HepG2 (cell line): ENCODE data around the gene BBLN. TPM values are rescaled to one million over a fixed set of nuclear protein-coding genes. Genes with fewer than 3 reads are reported as not detected.

Source experiments
- CBX2 ChIP-seq, 2 experiments: fragments of 200-600 bp in 1 of 2; sonication (generic); formaldehyde crosslinking in 1 of 2; IDR thresholded peaks; 2 replicates each; pipeline versions ENCODE4 v1.7.0 to v1.8.1; 2018 to 2022; ENCODE audit warnings: low read depth in 2 of 2, low read length in 1 of 2, mild to moderate bottlenecking in 1 of 2, missing genetic modification reagents in 1 of 2
- CCDC6 ChIP-seq: sonication (generic); formaldehyde crosslinking; IDR thresholded peaks from 2 replicates; pipeline ENCODE4 v1.8.1; 2022; ENCODE audit warnings: mild to moderate bottlenecking, missing genetic modification reagents, moderate library complexity
- FOXO1 ChIP-seq: sonication (generic); formaldehyde crosslinking; IDR thresholded peaks from 2 replicates; pipeline ENCODE4 v1.4.0; 2020; ENCODE audit warnings: missing genetic modification reagents
- HNRNPK ChIP-seq: fragments of 200-400 bp; formaldehyde crosslinking; IDR thresholded peaks from 2 replicates; pipeline ENCODE4 v1.6.1; 2018; ENCODE audit warnings: low read length, low read depth, moderate library complexity, mild to moderate bottlenecking; ENCODE audit not compliant: poor library complexity, severe bottlenecking
- MED1 ChIP-seq: sonication (generic); formaldehyde crosslinking; IDR thresholded peaks from 2 replicates; pipeline ENCODE4 v1.4.0; 2020; ENCODE audit warnings: missing genetic modification reagents
- PRDM10 ChIP-seq: sonication (generic); formaldehyde crosslinking; IDR thresholded peaks from 2 replicates; pipeline ENCODE4 v1.4.0; 2020; ENCODE audit warnings: low read depth, missing genetic modification reagents
- RBM22 ChIP-seq: fragments of 200-400 bp; formaldehyde crosslinking; optimal IDR thresholded peaks from 2 replicates; pipeline ENCODE3; 2017; ENCODE audit warnings: mild to moderate bottlenecking, low read length, moderate library complexity
- SP5 ChIP-seq: IDR thresholded peaks from 2 replicates; pipeline ENCODE4 v1.6.1; 2016; ENCODE audit warnings: low read depth, borderline replicate concordance
- SRSF1 ChIP-seq: fragments of 200-400 bp; formaldehyde crosslinking; optimal IDR thresholded peaks from 2 replicates; pipeline ENCODE3; 2017; ENCODE audit warnings: mild to moderate bottlenecking, low read depth, low read length, moderate library complexity
- SYNCRIP ChIP-seq: fragments of 200-400 bp; formaldehyde crosslinking; IDR thresholded peaks from 2 replicates; pipeline ENCODE4 v1.6.1; 2018; ENCODE audit warnings: mild to moderate bottlenecking, low read depth, low read length; ENCODE audit not compliant: insufficient read depth
- TBL1XR1 ChIP-seq: fragments of 150-350 bp; IDR thresholded peaks from 2 replicates; pipeline ENCODE4 v1.6.1; 2014; ENCODE audit warnings: borderline replicate concordance, low read length; ENCODE audit not compliant: partially characterized antibody
- ZNF180 ChIP-seq: sonication (generic); formaldehyde crosslinking; IDR thresholded peaks from 2 replicates; pipeline ENCODE4 v1.4.0; 2020; ENCODE audit warnings: low read depth, missing genetic modification reagents, borderline replicate concordance
- ZNF317 ChIP-seq: sonication (generic); formaldehyde crosslinking; IDR thresholded peaks from 2 replicates; pipeline ENCODE4 v1.5.0; 2020; ENCODE audit warnings: mild to moderate bottlenecking, missing genetic modification reagents
- ZNF329 ChIP-seq: sonication (generic); formaldehyde crosslinking; IDR thresholded peaks from 2 replicates; pipeline ENCODE4 v1.9.0; 2021; ENCODE audit warnings: low read depth, mild to moderate bottlenecking, missing genetic modification reagents
- ZNF547 ChIP-seq: sonication (generic); formaldehyde crosslinking; IDR thresholded peaks from 2 replicates; pipeline ENCODE4 v1.5.1; 2020; ENCODE audit warnings: mild to moderate bottlenecking, missing genetic modification reagents
- ZNF7 ChIP-seq: IDR thresholded peaks from 2 replicates; pipeline ENCODE4 v1.6.1; 2016; ENCODE audit warnings: missing biosample characterization, missing genetic modification reagents
- ZNF713 ChIP-seq: sonication (generic); formaldehyde crosslinking; IDR thresholded peaks from 2 replicates; pipeline ENCODE4 v1.4.0; 2020; ENCODE audit warnings: mild to moderate bottlenecking, missing genetic modification reagents
- ZNF737 ChIP-seq: sonication (generic); formaldehyde crosslinking; IDR thresholded peaks from 2 replicates; pipeline ENCODE4 v1.5.0; 2020; ENCODE audit warnings: missing genetic modification reagents, mild to moderate bottlenecking, borderline replicate concordance
- polyA plus RNA-seq, 8 experiments: library from polyadenylated mRNA; depleted of rRNA in 3 of 8; stranded (reverse) in 7 of 8; unstranded in 1 of 8; fragments of >200 nt; fragmentation: Illumina TruSeq in 4 of 8; extraction: Trizol in 4 of 8; gene quantifications; 2 replicates each; pipeline versions ENCODE4 v1.2.1 to v1.2.3, GENCODE V29; 2011 to 2016; ENCODE audit warnings: low read depth in 4 of 8, missing spikeins in 1 of 8, mixed read lengths in 1 of 8; ENCODE audit not compliant: insufficient read depth in 1 of 8
- total RNA-seq, 5 experiments: library from RNA; depleted of rRNA; stranded (reverse); fragments of >200 nt; fragmentation: Illumina TruSeq; extraction: Trizol; gene quantifications; 2 replicates each; pipeline ENCODE4 v1.2.3, GENCODE V29; 2016; ENCODE audit warnings: low read depth in 1 of 5
- TF ChIP-seq, protein P1 (sequence below): sonication (generic); formaldehyde crosslinking; conservative IDR thresholded peaks from 2 replicates; pipeline ENCODE4 v1.4.0; 2020; ENCODE audit warnings: missing genetic modification reagents
- TF ChIP-seq, protein P2 (sequence below): sonication (generic); formaldehyde crosslinking; IDR thresholded peaks from 2 replicates; pipeline ENCODE4 v1.5.0; 2020; ENCODE audit warnings: mild to moderate bottlenecking, missing genetic modification reagents, borderline replicate concordance
- TF ChIP-seq, protein P3 (sequence below): IDR thresholded peaks from 2 replicates; pipeline ENCODE4 v1.6.1; 2016; ENCODE audit warnings: low read depth, control low read depth

Gene BBLN
- total and polyA plus RNA-seq, 2 of the 13 experiments (the other 11 are each of a cell fraction or from before 2014, with no cell fraction given): 27.6 to 33.1 TPM

GRCh38 chr9:128127568-128127989, 32.5 kb upstream of the BBLN start, which contains the start of gene PTGES2 (continued):
- TF ChIP-seq, protein P1, sequence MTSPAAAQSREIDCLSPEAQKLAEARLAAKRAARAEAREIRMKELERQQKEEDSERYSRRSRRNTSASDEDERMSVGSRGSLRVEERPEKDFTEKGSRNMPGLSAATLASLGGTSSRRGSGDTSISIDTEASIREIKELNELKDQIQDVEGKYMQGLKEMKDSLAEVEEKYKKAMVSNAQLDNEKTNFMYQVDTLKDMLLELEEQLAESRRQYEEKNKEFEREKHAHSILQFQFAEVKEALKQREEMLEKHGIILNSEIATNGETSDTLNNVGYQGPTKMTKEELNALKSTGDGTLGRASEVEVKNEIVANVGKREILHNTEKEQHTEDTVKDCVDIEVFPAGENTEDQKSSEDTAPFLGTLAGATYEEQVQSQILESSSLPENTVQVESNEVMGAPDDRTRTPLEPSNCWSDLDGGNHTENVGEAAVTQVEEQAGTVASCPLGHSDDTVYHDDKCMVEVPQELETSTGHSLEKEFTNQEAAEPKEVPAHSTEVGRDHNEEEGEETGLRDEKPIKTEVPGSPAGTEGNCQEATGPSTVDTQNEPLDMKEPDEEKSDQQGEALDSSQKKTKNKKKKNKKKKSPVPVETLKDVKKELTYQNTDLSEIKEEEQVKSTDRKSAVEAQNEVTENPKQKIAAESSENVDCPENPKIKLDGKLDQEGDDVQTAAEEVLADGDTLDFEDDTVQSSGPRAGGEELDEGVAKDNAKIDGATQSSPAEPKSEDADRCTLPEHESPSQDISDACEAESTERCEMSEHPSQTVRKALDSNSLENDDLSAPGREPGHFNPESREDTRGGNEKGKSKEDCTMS: no peak
- TF ChIP-seq CBX2 (IDR thresholded peaks at IDR 0.05; ENCODE audit: low read depth, low read length): no peak
- TF ChIP-seq CBX2 (CRISPR knock-in tag; IDR thresholded peaks at IDR 0.05; ENCODE audit: low read depth): no peak
- TF ChIP-seq TBL1XR1: no peak
- TF ChIP-seq, protein P2, sequence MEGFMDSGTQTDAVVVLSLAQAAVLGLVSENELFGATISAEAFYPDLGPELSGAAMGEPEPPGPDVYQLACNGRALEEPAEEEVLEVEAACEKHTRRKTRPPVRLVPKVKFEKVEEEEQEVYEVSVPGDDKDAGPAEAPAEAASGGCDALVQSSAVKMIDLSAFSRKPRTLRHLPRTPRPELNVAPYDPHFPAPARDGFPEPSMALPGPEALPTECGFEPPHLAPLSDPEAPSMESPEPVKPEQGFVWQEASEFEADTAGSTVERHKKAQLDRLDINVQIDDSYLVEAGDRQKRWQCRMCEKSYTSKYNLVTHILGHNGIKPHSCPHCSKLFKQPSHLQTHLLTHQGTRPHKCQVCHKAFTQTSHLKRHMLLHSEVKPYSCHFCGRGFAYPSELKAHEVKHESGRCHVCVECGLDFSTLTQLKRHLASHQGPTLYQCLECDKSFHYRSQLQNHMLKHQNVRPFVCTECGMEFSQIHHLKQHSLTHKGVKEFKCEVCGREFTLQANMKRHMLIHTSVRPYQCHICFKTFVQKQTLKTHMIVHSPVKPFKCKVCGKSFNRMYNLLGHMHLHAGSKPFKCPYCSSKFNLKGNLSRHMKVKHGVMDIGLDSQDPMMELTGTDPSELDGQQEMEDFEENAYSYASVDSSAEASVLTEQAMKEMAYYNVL (CRISPR knock-in tag): no peak
- TF ChIP-seq PRDM10 (CRISPR knock-in tag): no peak
- TF ChIP-seq ZNF547 (CRISPR knock-in tag): peak; percentile 86; the same call in 1 of the 2 replicates
- TF ChIP-seq FOXO1 (CRISPR knock-in tag): 0 out of 2 replicates have a peak, but pooled peaks have one; percentile 42
- TF ChIP-seq HNRNPK: no peak
- no peak for TF ChIP-seq ZNF713 (CRISPR knock-in tag)
- TF ChIP-seq ZNF180 (CRISPR knock-in tag): no peak
- no peak for TF ChIP-seq ZNF7 (CRISPR knock-in tag)
- TF ChIP-seq ZNF737 (CRISPR knock-in tag): no peak
- TF ChIP-seq, protein P3, sequence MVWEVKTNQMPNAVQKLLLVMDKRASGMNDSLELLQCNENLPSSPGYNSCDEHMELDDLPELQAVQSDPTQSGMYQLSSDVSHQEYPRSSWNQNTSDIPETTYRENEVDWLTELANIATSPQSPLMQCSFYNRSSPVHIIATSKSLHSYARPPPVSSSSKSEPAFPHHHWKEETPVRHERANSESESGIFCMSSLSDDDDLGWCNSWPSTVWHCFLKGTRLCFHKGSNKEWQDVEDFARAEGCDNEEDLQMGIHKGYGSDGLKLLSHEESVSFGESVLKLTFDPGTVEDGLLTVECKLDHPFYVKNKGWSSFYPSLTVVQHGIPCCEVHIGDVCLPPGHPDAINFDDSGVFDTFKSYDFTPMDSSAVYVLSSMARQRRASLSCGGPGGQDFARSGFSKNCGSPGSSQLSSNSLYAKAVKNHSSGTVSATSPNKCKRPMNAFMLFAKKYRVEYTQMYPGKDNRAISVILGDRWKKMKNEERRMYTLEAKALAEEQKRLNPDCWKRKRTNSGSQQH (CRISPR knock-in tag): no peak
- no peak for TF ChIP-seq RBM22
- TF ChIP-seq CCDC6 (CRISPR knock-in tag): peak; percentile 86; the same call in 1 of the 2 replicates
- no peak for TF ChIP-seq MED1 (CRISPR knock-in tag)
- TF ChIP-seq ZNF317: no peak
- no peak for TF ChIP-seq SYNCRIP
- TF ChIP-seq SRSF1: peak; percentile 62
- no peak for TF ChIP-seq SP5 (CRISPR knock-in tag)
- 0 out of 2 replicates have a peak, but pooled peaks have one; percentile 41 for TF ChIP-seq ZNF329
